Fibroblast of lung (primary cell): ENCODE measurements around the gene TNK2.

Experiments
- CTCF ChIP-seq, 2 donors: IDR thresholded peaks in 1 of 2; conservative IDR thresholded peaks in 1 of 2; 1 replicate in 1 of 2; 2 replicates in 1 of 2; pipeline ENCODE4 v1.5.1; 2011 to 2012; ENCODE audit warnings: low read length in 2 of 2, control low read depth in 1 of 2, inconsistent platforms in 1 of 2, low read depth in 1 of 2, mild to moderate bottlenecking in 1 of 2
- EZH2 ChIP-seq: IDR thresholded peaks from 2 replicates; pipeline ENCODE4 v1.5.1; 2012; ENCODE audit warnings: low read length, control low read depth, mild to moderate bottlenecking; ENCODE audit errors: missing control alignments

DNA sequence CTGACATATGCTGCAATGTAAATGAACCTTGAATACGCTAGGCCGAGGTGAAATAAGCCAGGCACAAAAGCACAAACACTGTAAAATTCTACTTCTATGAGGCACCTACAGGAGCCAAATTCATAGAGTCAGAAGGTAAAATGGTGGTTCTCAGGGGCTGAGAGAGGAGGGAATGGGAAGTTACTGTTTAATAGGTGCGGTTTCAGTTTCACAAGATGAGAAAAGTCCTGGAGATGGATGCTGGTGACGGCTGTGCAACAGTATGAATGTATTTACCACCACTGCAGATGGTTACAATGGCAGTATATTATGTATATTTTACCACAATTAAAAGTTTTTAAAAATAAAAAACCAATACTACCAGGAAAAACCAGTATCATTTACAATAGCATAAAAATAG lies 4.0 kb downstream of the TNK2 start:
- TF ChIP-seq CTCF (conservative IDR thresholded peaks at IDR 0.05 in 1 of 2, IDR thresholded peaks at IDR 0.05 in 1 of 2; ENCODE audit: low read depth in 1 of 2, low read length in 2 of 2) (no peak), EZH2 (no peak)
